Tibial nerve (tissue), 4 donors: Measurements from ENCODE around the gene ADAMTSL1. TPM values are rescaled to one million over a fixed set of nuclear protein-coding genes. Genes with fewer than 3 reads are reported as not detected.

Source experiments
- DNase-seq, 2 donors: peaks; one replicate each; pipeline ENCODE4 v3.0.0-alpha.2; 2019; ENCODE audit warnings: low spot score in 2 of 2
- H3K27ac ChIP-seq, 4 donors: fragments of 200-600 bp; sonication (generic) in 3 of 4; one replicate each; pipeline ENCODE4 v1.5.1; 2017 to 2019; ENCODE audit warnings: mild to moderate bottlenecking in 1 of 4
- H3K27me3 ChIP-seq, 2 donors: fragments of 200-600 bp; sonication (generic) in 1 of 2; one replicate each; pipeline versions ENCODE4 v1.5.1 to v1.6.0; 2017 to 2019
- H3K36me3 ChIP-seq, 3 donors: fragments of 200-600 bp; sonication (generic); one replicate each; pipeline ENCODE4 v1.5.1; 2018 to 2019
- H3K4me1 ChIP-seq, 4 donors: fragments of 200-600 bp; sonication (generic) in 3 of 4; one replicate each; pipeline ENCODE4 v1.5.1; 2017 to 2019
- H3K4me3 ChIP-seq, 4 donors: fragments of 200-600 bp; sonication (generic) in 3 of 4; one replicate each; pipeline ENCODE4 v1.5.1; 2017 to 2019; ENCODE audit warnings: mild to moderate bottlenecking in 1 of 4, moderate library complexity in 1 of 4
- H3K9me3 ChIP-seq, 4 donors: fragments of 200-600 bp; sonication (generic) in 3 of 4; one replicate each; pipeline ENCODE4 v1.5.1; 2017 to 2019
- CTCF ChIP-seq, 5 experiments: fragments of 200-600 bp in 3 of 5; fragments of 450-650 bp in 2 of 5; sonication (generic) in 3 of 5; IDR thresholded peaks; one replicate each; pipeline ENCODE4 v1.5.1; 2016 to 2019; ENCODE audit warnings: antibody characterized with exemption in 5 of 5, mild to moderate bottlenecking in 3 of 5, moderate library complexity in 2 of 5
- EP300 ChIP-seq, 2 donors: sonication (generic); formaldehyde crosslinking; IDR thresholded peaks; one replicate each; pipeline ENCODE4 v1.6.1; 2017; ENCODE audit warnings: antibody characterized with exemption in 2 of 2, mild to moderate bottlenecking in 1 of 2
- POLR2A ChIP-seq, 2 donors: fragments of 450-650 bp; IDR thresholded peaks; one replicate each; pipeline ENCODE4 v1.6.1; 2017; ENCODE audit warnings: antibody characterized with exemption in 2 of 2, mild to moderate bottlenecking in 2 of 2, moderate library complexity in 2 of 2
- WGBS, 2 donors: methylation state at CpG; one replicate each; pipeline ENCODE4 v1.1.5; 2018; 5-methylcytosine and 5-hydroxymethylcytosine counted together
- total RNA-seq, 4 donors: library from RNA; depleted of rRNA; stranded (reverse); fragments of >200 nt; gene quantifications; one replicate each; pipeline ENCODE4 v1.1.0, GENCODE V29; 2016

Gene ADAMTSL1
- total RNA-seq, 4 donors from 2014 or later: 11.9 to 27.1 (median 21.3) TPM

GRCh38 chr9:18474783-18475182 lies 830 bp downstream of the ADAMTSL1 start:
- Histone ChIP-seq H3K27ac (peak overlapping the region in 2 of 4 donors; percentile 76 to 77), H3K4me1 (peaks cover 0 to 43% (median 9%) of the 10 kb centered on the region in 4 donors), H3K9me3 (peaks cover 0 to 1% (median 0%) of the 10 kb centered on the region in 4 donors), H3K36me3 (no peaks in the 10 kb centered on the region), H3K4me3 (peak overlapping the region in 1 of 4 donors; percentile 48), H3K27me3 (no peaks in the 10 kb centered on the region)
- WGBS, 2 donors: 26 to 32% methylated on average over 4 of the region's 4 CpGs
- TF ChIP-seq EP300 (IDR thresholded peaks at IDR 0.05): peak in 1 of 2 donors; percentile 51
- TF ChIP-seq CTCF (IDR thresholded peaks at IDR 0.05): no peak
- DNase-seq: no peak

DNA sequence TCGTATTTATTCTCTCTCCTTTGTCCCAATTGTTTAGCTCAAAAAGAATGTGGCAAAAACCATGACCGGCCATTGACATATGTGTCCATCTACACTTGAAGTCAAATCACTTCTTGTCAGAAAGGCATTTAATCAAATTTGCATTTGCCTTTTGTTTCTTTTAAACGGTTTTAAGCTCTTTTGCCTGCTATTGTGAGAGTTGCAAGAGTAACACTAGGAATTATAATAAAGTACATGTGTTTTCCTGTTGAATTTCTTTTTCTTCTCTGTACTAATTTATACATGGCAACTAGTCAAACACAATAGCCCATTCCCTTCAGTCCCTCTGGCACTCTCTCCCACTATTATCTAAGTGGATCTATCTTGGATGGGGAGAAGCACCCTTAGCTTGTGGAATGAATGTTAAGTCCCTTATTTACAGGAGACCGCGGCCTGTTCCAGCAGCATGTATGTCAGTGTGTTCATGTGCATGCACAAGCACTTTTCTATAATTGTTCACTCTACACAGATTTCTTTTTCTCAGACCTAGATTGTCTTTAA lies 3.2 kb downstream of the ADAMTSL1 start:
- DNase-seq: no peak
- H3K9me3 ChIP-seq: no peaks in the 10 kb centered on the region
- 65 to 74% methylated on average over 5 of the region's 5 CpGs for WGBS, 2 donors
- no peaks in the 10 kb centered on the region for H3K27me3 ChIP-seq
- peaks cover 0 to 53% (median 9%) of the 10 kb centered on the region in 4 donors for H3K4me1 ChIP-seq
- no peaks in the 10 kb centered on the region for H3K36me3 ChIP-seq
- peak overlapping the region in 2 of 4 donors; percentile 38 to 84 for H3K27ac ChIP-seq
- TF ChIP-seq CTCF (IDR thresholded peaks at IDR 0.05) (no peak), POLR2A (IDR thresholded peaks at IDR 0.05) (no peak), EP300 (IDR thresholded peaks at IDR 0.05) (no peak)
- no peak overlapping the region for H3K4me3 ChIP-seq

DNA sequence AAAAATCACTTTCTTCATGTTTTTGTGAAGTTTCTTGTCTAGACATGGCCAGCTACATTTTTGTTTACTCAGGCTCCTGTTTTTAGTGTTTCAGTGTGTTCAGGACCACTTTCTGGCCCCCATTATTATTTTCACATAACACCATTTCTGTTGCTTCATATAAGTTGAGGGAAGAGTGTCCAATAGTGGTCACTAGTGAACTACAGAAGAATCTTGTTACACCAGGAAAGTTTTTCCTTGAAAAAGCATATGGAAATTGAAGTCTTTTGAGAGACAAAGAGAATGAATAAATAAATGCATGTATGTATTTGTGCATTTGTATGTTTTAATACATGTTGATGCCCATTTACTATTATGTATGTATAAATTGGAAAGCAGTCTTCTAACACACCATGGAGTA lies 3.8 kb downstream of the ADAMTSL1 start:
- Histone ChIP-seq H3K36me3 (no peaks in the 10 kb centered on the region), H3K9me3 (no peaks in the 10 kb centered on the region), H3K4me3 (no peak overlapping the region), H3K4me1 (peaks cover 0 to 47% (median 7%) of the 10 kb centered on the region in 4 donors), H3K27ac (peak overlapping the region in 2 of 4 donors; percentile 68 to 84), H3K27me3 (no peaks in the 10 kb centered on the region)
- TF ChIP-seq CTCF (IDR thresholded peaks at IDR 0.05) (no peak), EP300 (IDR thresholded peaks at IDR 0.05) (no peak), POLR2A (IDR thresholded peaks at IDR 0.05) (no peak)
- no peak for DNase-seq

GRCh38 chr9:18478501-18479361 lies 4.8 kb downstream of the ADAMTSL1 start:
- TF ChIP-seq POLR2A (IDR thresholded peaks at IDR 0.05) (no peak), EP300 (IDR thresholded peaks at IDR 0.05) (no peak), CTCF (IDR thresholded peaks at IDR 0.05) (no peak)

GRCh38 chr9:18479405-18479804 lies 5.5 kb downstream of the ADAMTSL1 start:
- Histone ChIP-seq H3K27me3 (no peaks in the 10 kb centered on the region), H3K36me3 (no peaks in the 10 kb centered on the region), H3K9me3 (no peaks in the 10 kb centered on the region), H3K4me1 (peaks cover 0 to 31% (median 6%) of the 10 kb centered on the region in 4 donors), H3K27ac (peak overlapping the region in 2 of 4 donors; percentile 68 to 84), H3K4me3 (no peak overlapping the region)
- no peak for TF ChIP-seq EP300 (IDR thresholded peaks at IDR 0.05)
- TF ChIP-seq POLR2A (IDR thresholded peaks at IDR 0.05): no peak
- no peak for TF ChIP-seq CTCF (IDR thresholded peaks at IDR 0.05)
- 49 to 51% methylated on average over 3 of the region's 3 CpGs for WGBS, 2 donors
- no peak for DNase-seq

More at GRCh38 chr9:18478501-18479361, 4.8 kb downstream of the ADAMTSL1 start:
- H3K9me3 ChIP-seq: no peaks in the 10 kb centered on the region
- no peak for DNase-seq
- no peaks in the 10 kb centered on the region for H3K27me3 ChIP-seq
- no peak overlapping the region for H3K4me3 ChIP-seq
- no peaks in the 10 kb centered on the region for H3K36me3 ChIP-seq
- H3K4me1 ChIP-seq: peaks cover 0 to 37% (median 6%) of the 10 kb centered on the region in 4 donors
- 43 to 49% methylated on average over 7 of the region's 7 CpGs for WGBS, 2 donors
- H3K27ac ChIP-seq: peak overlapping the region in 2 of 4 donors; percentile 68 to 84
